ENCODE results near the gene ULK1.

The ULK1 gene

DNA sequence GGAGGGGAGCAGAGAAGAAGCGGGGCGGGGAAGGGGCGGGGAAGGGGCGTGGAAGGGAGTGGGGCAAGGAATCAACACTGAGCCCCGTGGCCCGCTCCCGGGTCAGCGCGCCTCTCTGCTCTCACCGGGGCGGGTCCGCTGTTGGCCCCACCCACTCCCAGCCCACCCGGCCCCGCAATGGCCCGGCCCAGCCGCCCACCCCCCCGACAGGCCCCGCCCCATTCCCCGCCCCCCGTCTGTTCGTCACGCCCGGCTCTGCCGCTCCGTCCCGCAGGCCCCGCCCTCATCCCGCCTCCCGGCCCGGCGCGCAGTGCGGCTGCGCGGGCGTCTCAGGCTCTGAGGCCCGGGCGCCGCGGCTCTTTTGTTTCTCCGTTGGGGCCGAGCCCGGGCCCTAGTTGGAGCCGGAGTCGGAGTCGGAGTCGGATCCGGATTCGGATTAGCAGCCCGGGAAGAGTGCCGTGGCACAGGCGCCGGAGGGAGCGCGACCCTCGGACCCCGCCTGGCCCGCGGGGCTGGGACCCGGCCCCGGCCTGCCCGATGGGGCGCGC is at the start of gene ULK1:
Gene ULK1 (plus strand): TSS at position 310 of the 548 bp plus-strand sequence. CDS start 380 bp downstream, outside the sequence.
- Histone ChIP-seq H3K4me1 (ENCODE audit: insufficient read depth, low read length) (peaks cover 3% of the 10 kb centered on the region), H3K36me3 (ENCODE audit: insufficient read depth, low read depth, low read length) (peaks cover 14% of the 10 kb centered on the region; the same call in 1 of the 2 replicates), H3K27me3 (ENCODE audit: insufficient read depth, low read length) (no peaks in the 10 kb centered on the region), H3K4me3 (ENCODE audit: low read length) (peak within 1 kb of the TSS; percentile 78), H3K9ac (ENCODE audit: low read depth, low read length) (peak within 1 kb of the TSS; percentile 67; the same call in 1 of the 2 replicates), H3K27ac (ENCODE audit: low read length) (no peak within 1 kb of the TSS), H3K9me3 (ENCODE audit: insufficient read depth, low read depth, low read length) (no peaks in the 10 kb centered on the region)

DNA sequence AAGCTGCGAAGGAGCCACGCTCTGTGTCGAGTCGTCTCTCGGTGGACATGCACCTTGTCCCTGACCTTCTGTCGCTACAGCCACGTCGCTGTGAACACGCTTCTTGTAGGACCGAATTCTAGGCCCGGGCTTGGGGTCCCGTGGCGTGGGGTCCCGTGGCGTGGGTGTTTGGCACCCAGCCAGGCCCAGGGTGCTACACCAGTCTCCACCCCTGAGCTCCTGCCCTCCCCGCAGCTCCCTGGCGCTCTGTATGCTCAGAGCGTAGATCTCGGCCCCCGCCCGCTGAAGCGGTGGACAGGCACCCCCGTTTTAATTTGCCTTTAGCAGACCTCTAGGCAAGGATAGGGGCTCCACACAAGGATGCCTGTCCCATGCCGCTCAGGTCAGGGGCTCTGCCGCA is 49.8 kb upstream of the ULK1 start:
- H3K36me3 ChIP-seq (ENCODE audit: insufficient read depth, low read depth, low read length) = peaks cover 45% of the 10 kb centered on the region

DNA sequence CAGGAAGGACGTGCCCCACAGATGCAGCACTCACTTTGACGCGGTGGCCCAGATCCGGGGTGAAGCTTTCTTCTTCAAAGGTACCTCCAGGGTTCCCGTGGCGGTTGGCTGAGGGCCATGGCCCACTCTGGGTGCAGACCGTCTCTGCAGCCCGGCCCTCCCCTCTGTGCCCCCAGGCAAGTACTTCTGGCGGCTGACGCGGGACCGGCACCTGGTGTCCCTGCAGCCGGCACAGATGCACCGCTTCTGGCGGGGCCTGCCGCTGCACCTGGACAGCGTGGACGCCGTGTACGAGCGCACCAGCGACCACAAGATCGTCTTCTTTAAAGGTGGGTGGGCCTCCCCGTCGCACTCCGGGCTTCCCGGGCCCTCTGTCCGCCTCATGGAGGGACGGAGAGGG is 49.3 kb upstream of the ULK1 start:
- no peak overlapping the region for H3K9ac ChIP-seq (ENCODE audit: low read depth, low read length)
- H3K4me1 ChIP-seq (ENCODE audit: insufficient read depth, low read length) = no peaks in the 10 kb centered on the region
- H3K4me3 ChIP-seq (ENCODE audit: low read length) = no peak overlapping the region
- H3K9me3 ChIP-seq (ENCODE audit: insufficient read depth, low read depth, low read length) = no peaks in the 10 kb centered on the region
- no peaks in the 10 kb centered on the region for H3K27me3 ChIP-seq (ENCODE audit: insufficient read depth, low read length)
- peaks cover 41% of the 10 kb centered on the region for H3K36me3 ChIP-seq (ENCODE audit: insufficient read depth, low read depth, low read length)
- no peak overlapping the region for H3K27ac ChIP-seq (ENCODE audit: low read length)

More for the DNA sequence above, 49.8 kb upstream of the ULK1 start:
- H3K9ac ChIP-seq (ENCODE audit: low read depth, low read length) = no peak overlapping the region
- no peak overlapping the region for H3K4me3 ChIP-seq (ENCODE audit: low read length)
- H3K4me1 ChIP-seq (ENCODE audit: insufficient read depth, low read length) = no peaks in the 10 kb centered on the region
- H3K9me3 ChIP-seq (ENCODE audit: insufficient read depth, low read depth, low read length) = no peaks in the 10 kb centered on the region
- H3K27me3 ChIP-seq (ENCODE audit: insufficient read depth, low read length) = no peaks in the 10 kb centered on the region
- H3K27ac ChIP-seq (ENCODE audit: low read length) = no peak overlapping the region

DNA sequence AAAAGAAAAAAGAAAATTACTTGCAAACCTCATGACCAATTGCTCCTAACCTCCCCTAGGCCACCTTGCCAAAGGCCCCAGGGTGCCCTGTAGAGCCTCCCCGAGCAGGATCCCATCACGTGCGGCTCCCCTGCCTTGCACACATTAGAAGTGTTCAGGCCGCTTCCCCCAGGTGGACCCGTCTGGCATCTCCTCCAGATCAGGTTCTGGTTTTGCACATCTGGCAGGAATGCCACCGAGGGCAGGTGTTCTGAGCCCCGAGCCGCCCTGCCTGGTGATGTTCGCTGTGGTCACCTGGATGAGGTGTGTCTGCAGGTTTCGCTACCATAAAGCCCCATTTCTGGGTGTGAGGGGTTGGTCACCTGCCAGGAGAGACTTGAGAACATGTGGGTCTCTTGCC is 47.0 kb upstream of the ULK1 start:
- Histone ChIP-seq H3K4me3 (ENCODE audit: low read length) (no peak overlapping the region), H3K9me3 (ENCODE audit: insufficient read depth, low read depth, low read length) (no peaks in the 10 kb centered on the region), H3K9ac (ENCODE audit: low read depth, low read length) (no peak overlapping the region), H3K36me3 (ENCODE audit: insufficient read depth, low read depth, low read length) (peaks cover 22% of the 10 kb centered on the region), H3K27ac (ENCODE audit: low read length) (no peak overlapping the region), H3K27me3 (ENCODE audit: insufficient read depth, low read length) (no peaks in the 10 kb centered on the region), H3K4me1 (ENCODE audit: insufficient read depth, low read length) (no peaks in the 10 kb centered on the region)

DNA sequence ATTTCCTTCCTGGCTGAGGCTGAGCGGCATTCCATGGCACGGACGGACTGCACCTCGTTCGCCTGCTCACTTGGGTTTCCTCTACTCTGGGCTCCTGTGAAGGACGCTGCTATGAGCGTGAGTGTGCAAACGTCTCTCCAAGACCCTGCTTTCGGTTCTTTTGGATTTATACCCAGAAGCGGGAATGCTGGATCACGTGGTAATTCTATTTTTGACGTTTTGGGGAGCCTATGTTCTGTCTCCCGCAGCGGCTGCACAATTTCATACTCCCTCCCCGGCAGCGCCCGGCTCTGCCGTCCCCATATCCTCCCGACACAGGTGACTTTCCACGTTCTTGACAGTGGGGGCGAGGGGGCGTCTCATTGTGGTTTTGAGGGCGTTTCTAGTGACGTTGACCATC is 45.7 kb upstream of the ULK1 start:
- H3K9me3 ChIP-seq (ENCODE audit: insufficient read depth, low read depth, low read length) = no peaks in the 10 kb centered on the region
- no peak overlapping the region for H3K27ac ChIP-seq (ENCODE audit: low read length)
- no peak overlapping the region for H3K4me3 ChIP-seq (ENCODE audit: low read length)
- no peak overlapping the region for H3K9ac ChIP-seq (ENCODE audit: low read depth, low read length)
- H3K36me3 ChIP-seq (ENCODE audit: insufficient read depth, low read depth, low read length) = peaks cover 18% of the 10 kb centered on the region
- H3K4me1 ChIP-seq (ENCODE audit: insufficient read depth, low read length) = no peaks in the 10 kb centered on the region
- no peaks in the 10 kb centered on the region for H3K27me3 ChIP-seq (ENCODE audit: insufficient read depth, low read length)

DNA sequence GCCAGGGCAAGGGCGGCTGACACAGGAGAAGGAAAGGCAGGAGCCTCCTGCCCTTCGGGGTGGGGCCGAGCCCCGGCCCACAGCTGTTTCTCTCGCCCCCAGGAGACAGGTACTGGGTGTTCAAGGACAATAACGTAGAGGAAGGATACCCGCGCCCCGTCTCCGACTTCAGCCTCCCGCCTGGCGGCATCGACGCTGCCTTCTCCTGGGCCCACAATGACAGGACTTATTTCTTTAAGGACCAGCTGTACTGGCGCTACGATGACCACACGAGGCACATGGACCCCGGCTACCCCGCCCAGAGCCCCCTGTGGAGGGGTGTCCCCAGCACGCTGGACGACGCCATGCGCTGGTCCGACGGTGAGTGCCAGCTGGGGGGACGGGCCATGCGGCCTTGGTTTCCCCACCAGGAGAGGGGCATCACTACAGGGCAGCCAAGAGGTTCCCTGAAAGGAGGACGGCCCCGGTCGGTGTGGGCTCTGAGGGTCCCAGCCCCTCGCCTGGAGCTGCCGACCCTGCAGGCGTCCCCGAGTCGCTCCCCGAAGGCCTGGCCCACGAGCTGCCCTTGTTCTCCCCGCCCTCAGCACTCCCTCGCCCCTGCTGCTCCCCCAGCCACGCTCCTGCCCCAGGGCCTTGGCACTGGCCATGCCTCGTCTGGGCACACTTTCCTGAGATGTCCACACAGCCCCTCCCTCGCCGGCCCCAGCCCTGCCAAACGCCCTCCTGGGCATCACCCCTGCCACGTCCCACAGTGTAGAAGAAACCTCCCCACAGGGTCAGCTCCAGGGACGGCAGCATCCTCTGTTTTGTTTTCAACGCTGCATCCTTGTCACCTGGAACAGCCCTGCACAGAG is 44.5 kb upstream of the ULK1 start:
- H3K4me3 ChIP-seq (ENCODE audit: low read length) = no peak overlapping the region

DNA sequence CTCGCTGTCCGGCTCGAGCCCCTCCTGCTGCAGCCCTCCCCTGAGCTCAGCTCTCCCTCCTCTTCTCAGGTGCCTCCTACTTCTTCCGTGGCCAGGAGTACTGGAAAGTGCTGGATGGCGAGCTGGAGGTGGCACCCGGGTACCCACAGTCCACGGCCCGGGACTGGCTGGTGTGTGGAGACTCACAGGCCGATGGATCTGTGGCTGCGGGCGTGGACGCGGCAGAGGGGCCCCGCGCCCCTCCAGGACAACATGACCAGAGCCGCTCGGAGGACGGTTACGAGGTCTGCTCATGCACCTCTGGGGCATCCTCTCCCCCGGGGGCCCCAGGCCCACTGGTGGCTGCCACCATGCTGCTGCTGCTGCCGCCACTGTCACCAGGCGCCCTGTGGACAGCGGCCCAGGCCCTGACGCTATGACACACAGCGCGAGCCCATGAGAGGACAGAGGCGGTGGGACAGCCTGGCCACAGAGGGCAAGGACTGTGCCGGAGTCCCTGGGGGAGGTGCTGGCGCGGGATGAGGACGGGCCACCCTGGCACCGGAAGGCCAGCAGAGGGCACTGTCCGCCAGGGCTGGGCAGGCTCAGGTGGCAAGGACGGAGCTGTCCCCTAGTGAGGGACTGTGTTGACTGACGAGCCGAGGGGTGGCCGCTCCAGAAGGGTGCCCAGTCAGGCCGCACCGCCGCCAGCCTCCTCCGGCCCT is 43.4 kb upstream of the ULK1 start:
- Histone ChIP-seq H3K4me3 (ENCODE audit: low read length) (no peak overlapping the region), H3K4me1 (ENCODE audit: insufficient read depth, low read length) (peaks cover under 1% of the 10 kb centered on the region; the same call in 1 of the 2 replicates), H3K9ac (ENCODE audit: low read depth, low read length) (no peak overlapping the region)

More for the DNA sequence above, 44.5 kb upstream of the ULK1 start:
- Histone ChIP-seq H3K27ac (ENCODE audit: low read length) (no peak overlapping the region), H3K27me3 (ENCODE audit: insufficient read depth, low read length) (no peaks in the 10 kb centered on the region), H3K9ac (ENCODE audit: low read depth, low read length) (no peak overlapping the region), H3K9me3 (ENCODE audit: insufficient read depth, low read depth, low read length) (no peaks in the 10 kb centered on the region), H3K4me1 (ENCODE audit: insufficient read depth, low read length) (no peaks in the 10 kb centered on the region), H3K36me3 (ENCODE audit: insufficient read depth, low read depth, low read length) (peaks cover 10% of the 10 kb centered on the region)

DNA sequence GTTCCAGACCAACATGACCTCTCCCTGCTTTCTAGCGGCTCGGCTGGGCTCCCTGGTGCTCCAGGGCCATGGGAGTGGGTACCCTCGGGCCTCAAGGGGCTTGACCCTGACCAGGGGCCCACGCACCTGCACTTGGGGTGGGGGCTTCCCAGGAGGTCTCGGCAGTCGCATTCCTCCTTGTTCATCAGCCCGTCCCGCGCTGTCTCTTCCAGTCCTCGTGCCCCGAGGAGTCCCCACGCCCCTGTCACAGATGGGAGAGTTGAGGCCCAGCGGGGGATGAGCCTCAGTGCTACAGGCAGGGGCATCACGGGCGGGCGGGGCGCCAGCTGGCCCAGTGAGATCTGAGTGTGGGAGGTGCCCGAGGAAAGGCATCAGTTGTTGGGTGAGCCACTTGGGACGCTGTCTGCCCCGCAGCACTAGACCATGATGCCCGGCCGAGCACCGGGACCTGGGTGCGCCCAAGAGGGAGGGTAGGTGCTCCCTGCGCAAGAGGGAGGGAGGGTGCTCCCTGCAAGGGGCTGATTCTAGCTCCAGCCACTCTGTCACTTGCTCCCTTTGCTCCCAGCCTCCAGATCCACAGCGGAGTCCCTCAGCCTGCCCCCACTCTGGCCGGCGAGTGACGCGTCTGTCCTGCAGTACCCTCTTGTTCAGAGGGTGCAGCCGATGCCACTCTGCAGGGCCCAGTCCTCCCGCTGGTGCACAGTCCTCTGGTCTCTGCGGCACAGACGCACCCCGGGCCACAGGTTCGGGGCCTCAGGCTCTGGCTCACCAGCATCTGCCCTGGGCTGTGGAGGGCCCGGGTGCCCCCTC is 42.5 kb upstream of the ULK1 start:
- no peaks in the 10 kb centered on the region for H3K36me3 ChIP-seq (ENCODE audit: insufficient read depth, low read depth, low read length)
- H3K27ac ChIP-seq (ENCODE audit: low read length) = no peak overlapping the region
- no peak overlapping the region for H3K4me3 ChIP-seq (ENCODE audit: low read length)
- peaks cover 6% of the 10 kb centered on the region for H3K27me3 ChIP-seq (ENCODE audit: insufficient read depth, low read length)
- no peaks in the 10 kb centered on the region for H3K9me3 ChIP-seq (ENCODE audit: insufficient read depth, low read depth, low read length)
- no peak overlapping the region for H3K9ac ChIP-seq (ENCODE audit: low read depth, low read length)
- peaks cover 4% of the 10 kb centered on the region; the same call in 1 of the 2 replicates for H3K4me1 ChIP-seq (ENCODE audit: insufficient read depth, low read length)

More for the DNA sequence above, 43.4 kb upstream of the ULK1 start:
- no peaks in the 10 kb centered on the region for H3K36me3 ChIP-seq (ENCODE audit: insufficient read depth, low read depth, low read length)
- H3K27me3 ChIP-seq (ENCODE audit: insufficient read depth, low read length) = no peaks in the 10 kb centered on the region
- H3K27ac ChIP-seq (ENCODE audit: low read length) = no peak overlapping the region
- no peaks in the 10 kb centered on the region for H3K9me3 ChIP-seq (ENCODE audit: insufficient read depth, low read depth, low read length)

DNA sequence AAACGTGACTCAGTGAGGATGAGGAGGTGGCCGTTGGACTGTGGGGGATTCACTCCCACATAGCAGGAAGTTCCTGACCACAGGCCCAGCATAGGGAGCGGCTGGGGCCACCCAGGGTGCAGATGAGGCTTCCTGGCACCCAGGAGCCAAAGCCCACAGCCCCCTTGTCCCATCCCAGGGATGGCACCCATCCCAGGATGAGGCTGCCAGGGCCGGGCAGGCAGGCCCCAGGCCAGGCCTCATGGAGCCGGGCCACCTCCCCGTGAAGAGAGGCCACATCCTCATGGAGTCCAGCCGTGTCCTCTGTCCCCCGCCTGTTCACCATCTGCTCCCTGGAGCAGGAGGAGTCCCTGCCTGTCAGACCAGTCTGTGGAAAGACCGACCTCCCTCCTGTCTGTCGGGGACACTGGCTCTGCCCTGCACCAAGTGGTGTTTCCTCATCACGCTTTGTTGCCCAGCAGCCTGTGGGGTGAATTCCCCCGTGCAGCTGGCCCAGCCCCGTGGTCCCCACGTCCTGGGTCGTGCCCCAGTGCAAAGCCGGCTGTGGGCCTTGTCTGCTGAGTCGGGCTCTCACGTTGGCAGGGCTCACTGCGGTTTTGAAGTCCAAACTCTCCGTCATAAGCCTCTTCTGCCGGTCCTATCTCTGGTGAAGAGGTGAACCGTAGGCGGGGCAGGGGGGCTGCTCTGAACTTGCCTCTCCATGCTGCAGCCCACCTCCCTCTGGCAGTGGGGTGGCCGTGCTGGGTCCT is 41.7 kb upstream of the ULK1 start:
- H3K4me3 ChIP-seq (ENCODE audit: low read length) = no peak overlapping the region
- no peak overlapping the region for H3K27ac ChIP-seq (ENCODE audit: low read length)
- H3K36me3 ChIP-seq (ENCODE audit: insufficient read depth, low read depth, low read length) = no peaks in the 10 kb centered on the region
- H3K9me3 ChIP-seq (ENCODE audit: insufficient read depth, low read depth, low read length) = no peaks in the 10 kb centered on the region
- H3K27me3 ChIP-seq (ENCODE audit: insufficient read depth, low read length) = peaks cover 6% of the 10 kb centered on the region
- H3K4me1 ChIP-seq (ENCODE audit: insufficient read depth, low read length) = peaks cover 4% of the 10 kb centered on the region; the same call in 1 of the 2 replicates
- H3K9ac ChIP-seq (ENCODE audit: low read depth, low read length) = no peak overlapping the region

DNA sequence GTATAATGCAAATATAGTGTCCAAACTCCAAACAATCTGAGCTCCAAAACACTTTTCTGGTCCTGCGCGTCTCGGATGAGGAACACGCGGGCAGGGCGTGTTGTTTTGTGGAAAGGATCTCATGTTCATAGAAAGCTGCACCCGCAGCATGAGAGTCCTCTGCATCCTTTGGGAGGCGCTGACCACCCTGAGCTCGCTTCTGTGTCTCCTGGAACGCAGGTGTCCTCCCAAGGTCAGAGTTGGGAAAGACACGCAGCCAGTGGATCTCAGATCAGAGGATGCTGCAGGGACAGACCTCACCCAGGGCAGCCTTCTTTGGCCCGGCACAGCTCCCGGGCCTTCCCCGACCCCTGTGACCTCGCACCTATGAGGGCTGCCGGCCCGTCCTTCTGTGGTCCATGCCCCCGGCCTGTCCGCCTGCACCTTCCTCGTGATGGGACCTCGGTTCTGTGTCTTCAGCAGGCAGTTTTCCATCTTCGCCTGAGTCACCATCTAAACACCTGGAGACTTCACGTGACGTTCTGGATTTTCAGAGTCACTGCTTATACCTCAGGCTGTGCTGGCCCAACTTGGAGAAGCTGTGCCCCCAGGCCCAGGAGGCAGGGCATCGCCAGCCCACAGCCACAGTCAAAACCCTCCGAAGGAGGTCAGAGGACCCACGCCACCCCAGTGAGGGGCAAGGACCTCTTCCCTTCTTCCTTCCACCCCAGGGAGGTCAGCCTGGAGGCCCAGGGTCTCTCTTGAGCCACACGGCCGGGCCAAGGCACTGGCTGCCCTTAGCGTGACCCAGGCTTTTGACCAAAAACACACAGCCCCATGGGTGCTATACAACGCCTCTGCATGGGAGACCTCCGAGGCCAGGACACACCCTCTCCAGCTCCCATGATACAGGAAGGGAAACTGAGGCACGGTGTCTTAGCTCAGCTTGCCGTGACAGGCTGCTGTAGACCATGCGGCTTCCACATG is 40.3 kb upstream of the ULK1 start:
- peaks cover 9% of the 10 kb centered on the region for H3K27me3 ChIP-seq (ENCODE audit: insufficient read depth, low read length)
- no peak overlapping the region for H3K27ac ChIP-seq (ENCODE audit: low read length)
- H3K4me3 ChIP-seq (ENCODE audit: low read length) = no peak overlapping the region
- peaks cover 4% of the 10 kb centered on the region; the same call in 1 of the 2 replicates for H3K4me1 ChIP-seq (ENCODE audit: insufficient read depth, low read length)
- H3K9me3 ChIP-seq (ENCODE audit: insufficient read depth, low read depth, low read length) = no peaks in the 10 kb centered on the region
- H3K36me3 ChIP-seq (ENCODE audit: insufficient read depth, low read depth, low read length) = no peaks in the 10 kb centered on the region
- no peak overlapping the region; the same call in 1 of the 2 replicates for H3K9ac ChIP-seq (ENCODE audit: low read depth, low read length)

Data from iPS-20b (cell line).